ENCODE results near the gene INTS14. TPM values are rescaled to one million over a fixed set of nuclear protein-coding genes. Genes with fewer than 3 reads are reported as not detected.

The INTS14 gene
- total and polyA plus RNA-seq, 2 of the 8 experiments (the other 6 are each of a cell fraction or from before 2014, with no cell fraction given): 33.1 to 33.7 TPM

GRCh38 chr15:65576664-65577063 lies 34.3 kb downstream of the INTS14 start (continued):
- TF ChIP-seq CBX5 (IDR thresholded peaks at IDR 0.05; ENCODE audit: low read depth, low read length) (no peak), SIX5 (IDR thresholded peaks at IDR 0.05; ENCODE audit: low read depth, low read length) (no peak), KDM1A (IDR thresholded peaks at IDR 0.05; ENCODE audit: borderline replicate concordance, low read length) (no peak), ASH2L (IDR thresholded peaks at IDR 0.05; ENCODE audit: low read length) (no peak), ZNF274 (IDR thresholded peaks at IDR 0.05; ENCODE audit: borderline replicate concordance, extremely low read depth, low read length) (no peak), FOSL1 (IDR thresholded peaks at IDR 0.05; ENCODE audit: insufficient read depth, low read depth, low read length) (no peak), CREB1 (IDR thresholded peaks at IDR 0.05) (no peak), BRCA1 (IDR thresholded peaks at IDR 0.05; ENCODE audit: low read depth, low read length) (no peak)
